Ecto neural progenitor cell (in vitro differentiated cells): ENCODE data around the gene LIPA.
"Not testable (repeated sequence)": the region's sequence is repeated elsewhere in the genome, so short reads cannot be mapped to it uniquely, and the experiment has no call there.

Experiments used
- DNase-seq: peaks from one replicate; pipeline ENCODE4 v3.0.0-alpha.2; 2018; ENCODE audit warnings: low spot score

Gene LIPA

DNA sequence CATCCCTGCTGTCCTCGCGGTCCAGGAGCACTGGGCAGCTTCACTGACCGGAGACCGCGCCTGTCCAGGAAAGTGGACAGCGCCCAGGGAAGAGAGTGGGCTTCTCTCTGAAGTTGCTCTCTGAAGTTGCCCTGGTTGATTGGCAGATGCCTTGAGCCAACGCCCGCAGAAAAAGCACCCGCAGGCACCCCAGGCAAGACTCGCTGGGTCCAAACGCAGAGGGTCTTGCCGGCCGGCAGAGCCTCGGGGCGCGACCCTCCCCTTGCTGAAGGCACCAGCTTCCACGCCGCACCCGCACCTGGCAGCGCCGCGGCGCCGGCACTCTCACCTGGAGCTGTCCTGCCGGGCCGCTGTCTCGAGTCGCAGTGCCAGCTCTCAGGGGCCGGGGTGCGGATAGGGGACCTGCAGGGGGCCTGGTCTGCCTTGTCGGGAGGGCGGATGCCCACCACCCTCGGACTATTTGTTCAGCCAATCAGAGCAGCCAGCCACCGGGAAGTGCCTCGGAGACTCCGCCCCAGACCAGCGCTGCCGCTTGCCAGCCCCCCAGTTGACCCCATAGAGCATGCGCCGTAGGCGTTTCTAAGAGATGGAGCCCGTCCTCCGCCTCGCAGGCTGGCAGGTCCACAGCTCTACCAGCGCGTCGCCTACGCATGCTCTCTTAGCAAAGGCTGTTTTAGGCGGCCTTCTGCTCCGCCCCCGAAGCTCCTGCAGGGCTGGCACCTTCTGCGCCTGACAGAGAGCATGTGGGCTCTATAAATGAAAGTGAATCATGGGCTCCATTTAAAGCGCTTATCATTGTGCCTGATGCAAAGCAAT, at the start of gene LIPA:
TSS of gene LIPA (minus strand) at position 367 of the 816 bp plus-strand sequence. CDS start 4,127 bp downstream, outside the sequence.
- DNase-seq = peak; percentile 94

GRCh38 chr10:89301232-89301631, 49.7 kb upstream of the LIPA start:
- DNase-seq = no peak

DNA sequence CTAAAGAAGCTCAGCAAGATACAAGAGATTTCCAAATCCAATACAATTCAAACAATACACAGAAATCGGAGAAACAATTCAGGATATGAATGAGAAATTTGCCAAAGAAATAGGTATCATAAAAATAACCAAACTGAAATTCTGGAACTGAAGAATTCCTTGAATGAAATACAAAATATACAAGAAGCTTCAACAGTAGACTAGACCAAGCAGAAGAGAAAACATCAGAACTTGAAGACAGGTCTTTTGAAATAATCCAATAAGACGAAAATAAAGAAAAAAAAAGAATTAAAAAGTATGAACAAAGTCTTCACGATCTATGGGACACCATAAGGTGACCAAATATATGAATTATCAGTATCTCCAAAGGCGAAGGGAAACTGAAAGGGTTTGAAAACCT, 47.5 kb upstream of the LIPA start:
- no peak for DNase-seq

GRCh38 chr10:89297791-89298190, 46.2 kb upstream of the LIPA start:
- DNase-seq = no peak

GRCh38 chr10:89297356-89297755, 45.8 kb upstream of the LIPA start:
- no peak for DNase-seq

DNA sequence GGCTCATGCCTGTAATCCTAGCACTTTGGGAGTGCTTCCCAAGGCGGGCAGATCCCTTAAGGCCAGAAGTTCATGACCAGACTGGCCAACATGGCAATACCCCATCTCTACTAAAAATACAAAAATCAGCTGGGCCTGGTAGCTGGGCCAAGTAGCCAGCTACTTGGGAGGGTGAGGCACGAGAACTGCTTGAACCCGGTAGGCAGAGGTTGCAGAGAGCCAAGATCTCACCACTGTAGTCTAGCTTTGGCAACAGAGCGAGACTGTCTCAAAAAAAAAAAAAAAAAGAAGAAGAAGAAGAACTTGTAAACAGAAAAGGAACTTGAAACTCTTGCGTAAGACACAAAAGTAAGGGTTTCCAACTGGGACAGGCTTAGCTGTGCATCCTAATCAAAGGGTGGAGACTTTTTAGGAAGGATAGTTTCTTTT, 44.7 kb upstream of the LIPA start:
- no peak for DNase-seq

GRCh38 chr10:89295597-89295996, 44.0 kb upstream of the LIPA start:
- no peak for DNase-seq

GRCh38 chr10:89294721-89295239, 43.2 kb upstream of the LIPA start:
- DNase-seq = no peak

DNA sequence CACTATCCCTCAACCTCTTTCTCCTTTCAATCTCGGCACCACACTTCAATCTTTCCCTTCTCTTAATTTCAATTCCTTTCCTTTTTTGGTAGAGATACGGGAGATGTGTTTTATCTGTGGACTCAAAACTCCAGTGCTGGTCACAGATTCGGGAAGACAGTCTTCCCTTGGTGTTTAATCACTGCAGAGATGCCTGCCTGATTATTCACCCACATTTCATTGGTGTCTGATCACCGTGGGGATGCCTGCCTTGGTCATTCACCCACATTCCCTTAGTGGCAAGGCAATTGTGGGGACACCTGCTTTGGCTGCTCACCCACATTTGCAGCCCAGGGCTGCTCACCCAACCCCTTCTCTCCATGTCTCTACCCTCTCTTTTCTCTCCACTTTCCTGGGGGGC, 33.7 kb upstream of the LIPA start:
- DNase-seq = not testable (repeated sequence)

DNA sequence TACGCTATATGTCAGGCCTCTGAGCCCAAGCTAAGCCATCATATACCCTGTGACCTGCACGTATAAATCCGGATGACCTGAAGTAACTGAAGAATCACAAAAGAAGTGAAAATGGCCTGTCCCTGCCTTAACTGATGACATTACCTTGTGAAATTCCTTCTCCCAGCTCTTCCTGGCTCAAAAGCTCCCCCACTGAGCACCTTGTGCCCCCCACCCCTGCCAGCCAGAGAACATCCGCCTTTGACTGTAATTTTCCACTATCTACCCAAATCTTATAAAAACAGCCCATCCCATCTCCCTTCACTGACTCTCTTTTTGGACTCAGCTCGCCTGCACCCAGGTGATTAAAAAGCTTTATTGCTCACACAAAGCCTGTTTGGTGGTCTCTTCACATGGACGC, 33.1 kb upstream of the LIPA start:
- not testable (repeated sequence) for DNase-seq

GRCh38 chr10:89283936-89284475, 32.4 kb upstream of the LIPA start:
- no peak for DNase-seq

DNA sequence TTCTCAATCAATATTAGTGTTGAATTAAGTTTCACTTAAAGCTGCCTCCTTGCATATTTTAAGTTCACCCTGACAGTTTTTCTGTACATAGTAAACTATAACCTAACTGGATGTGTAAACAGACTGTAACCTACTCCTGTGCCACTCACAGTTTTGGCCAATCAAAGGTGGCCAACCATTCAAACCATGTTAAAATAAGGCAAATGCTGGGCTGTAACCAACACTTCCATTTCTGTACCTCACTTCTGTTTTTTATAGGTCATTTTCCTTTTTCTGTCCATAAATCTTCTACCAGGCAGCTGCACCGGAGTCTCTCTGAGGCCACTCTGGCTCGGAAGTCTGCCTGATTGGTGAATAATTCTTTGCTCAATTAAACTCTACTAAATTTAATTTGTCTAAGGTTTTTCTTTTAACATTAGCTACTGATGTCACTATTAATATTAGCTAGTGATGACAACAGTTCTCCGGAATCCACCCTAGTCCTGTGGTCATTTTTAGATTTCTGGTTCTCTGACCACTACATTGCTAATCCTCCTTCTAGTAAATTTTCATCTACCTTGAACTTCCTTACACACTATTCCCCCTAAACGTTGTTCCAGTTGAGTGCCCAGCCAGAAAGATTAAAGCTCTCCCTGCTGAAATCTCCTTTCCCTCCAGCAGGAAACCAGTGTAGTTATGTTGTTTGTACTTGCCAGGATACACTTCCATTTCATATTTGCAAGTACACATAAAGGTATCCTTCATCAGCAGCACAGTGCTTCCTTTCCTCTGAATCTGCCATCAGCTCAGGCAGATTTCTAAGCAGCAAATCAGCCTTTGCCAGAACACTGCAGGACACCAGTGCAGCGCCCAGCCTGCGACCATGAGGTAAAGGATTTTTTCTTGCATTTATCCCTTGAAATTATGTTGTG, 31.7 kb upstream of the LIPA start:
- DNase-seq = no peak

DNA sequence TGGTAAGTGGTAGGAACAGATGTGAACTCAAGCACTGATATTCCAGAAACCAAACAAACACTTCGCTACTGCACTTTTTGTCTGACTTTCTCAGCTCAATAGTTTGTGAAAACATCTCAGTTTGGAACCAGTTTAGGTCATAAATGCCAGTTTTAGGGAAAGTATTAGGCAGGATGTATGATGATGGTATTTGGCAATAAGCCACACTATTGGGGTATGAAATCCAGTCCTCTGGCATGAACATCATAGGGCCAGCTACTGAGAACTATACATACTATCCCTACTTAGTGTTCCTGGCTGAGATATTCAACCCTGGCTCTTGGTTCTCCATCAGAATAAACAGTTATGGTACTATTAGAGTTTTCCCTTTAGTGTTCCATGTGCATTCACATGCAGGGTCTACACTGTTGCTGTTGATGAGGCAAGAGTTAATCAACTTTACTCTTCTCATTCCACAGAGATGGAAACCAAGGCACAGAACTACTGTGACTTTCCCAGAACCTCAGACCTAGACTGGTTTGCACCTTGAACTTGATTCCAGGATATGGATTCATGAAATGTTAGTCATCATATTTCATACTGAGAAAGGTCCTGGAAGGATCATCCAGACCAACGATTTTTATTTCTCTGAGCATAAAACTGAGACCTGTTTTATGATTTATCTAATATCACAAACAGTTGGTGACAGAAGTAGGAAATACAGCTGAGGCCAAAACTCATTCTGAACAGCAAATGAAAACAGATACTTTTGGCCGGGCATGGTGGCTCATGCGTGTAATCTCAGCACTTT, 30.2 kb upstream of the LIPA start:
- no peak for DNase-seq

DNA sequence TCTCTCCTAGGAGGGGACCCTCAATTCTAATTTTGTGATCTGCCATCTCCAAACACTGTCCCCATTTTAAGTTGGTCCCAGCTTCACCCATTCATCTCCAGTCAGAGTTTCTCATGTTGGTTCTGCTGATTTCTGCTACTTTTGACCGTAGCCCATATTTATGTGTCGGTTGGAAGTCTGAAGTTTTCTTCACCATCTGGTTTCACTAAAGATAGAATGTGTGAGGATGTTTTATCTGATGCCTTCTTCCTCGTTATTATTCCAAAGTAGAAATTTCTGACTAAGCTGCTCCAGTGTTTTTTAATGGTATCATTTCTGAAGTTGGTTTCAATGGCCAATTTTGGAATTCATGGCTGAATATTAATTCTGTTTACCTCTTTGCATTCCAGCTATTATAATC, 28.9 kb upstream of the LIPA start:
- DNase-seq = no peak

GRCh38 chr10:89279421-89279869, 27.9 kb upstream of the LIPA start:
- no peak for DNase-seq

DNA sequence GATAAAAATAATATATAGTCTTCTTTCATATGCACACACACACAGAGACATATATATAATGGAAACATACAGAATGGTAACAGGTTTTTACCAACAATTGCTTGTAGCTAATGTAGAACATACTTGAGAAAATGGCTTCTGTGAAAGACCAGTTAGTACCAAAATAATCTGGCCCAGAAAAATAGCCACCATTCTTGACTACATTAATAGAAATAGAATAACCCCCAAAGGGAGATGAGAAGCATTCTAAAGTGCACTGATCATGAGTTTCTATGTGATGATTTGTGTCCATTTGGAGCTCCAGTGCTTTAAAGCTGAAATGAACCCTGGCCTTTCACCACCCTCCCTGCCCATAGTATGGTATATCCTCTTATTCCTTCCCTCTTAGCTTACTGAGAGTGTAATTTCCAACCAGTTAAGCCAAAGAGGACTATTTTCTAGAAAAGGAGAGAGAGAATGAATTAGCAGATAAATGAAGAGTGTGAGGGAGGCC, 27.4 kb upstream of the LIPA start:
- DNase-seq = no peak

- DNase-seq = no peak
Observed at GRCh38 chr10:89278034-89278535, 26.5 kb upstream of the LIPA start.

DNA sequence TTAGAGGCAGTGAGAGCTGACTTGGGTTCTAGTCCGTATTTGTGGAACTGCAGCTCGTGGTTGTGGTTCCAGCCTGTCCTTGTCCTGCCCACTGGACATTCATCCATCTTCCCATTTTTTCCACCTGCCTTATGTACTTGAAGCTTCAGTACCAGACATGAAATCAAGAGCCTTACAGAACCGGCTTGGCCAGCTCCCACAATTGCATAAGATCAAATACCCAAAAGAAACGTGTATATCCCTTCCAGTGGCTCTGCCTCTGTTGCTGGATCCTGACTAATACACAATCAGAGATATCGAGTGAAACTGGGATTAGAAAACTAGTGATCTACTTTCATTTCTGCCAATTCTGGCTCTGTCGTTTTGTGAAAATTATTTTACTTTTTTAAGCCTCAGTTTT, 23.8 kb upstream of the LIPA start:
- no peak for DNase-seq

DNA sequence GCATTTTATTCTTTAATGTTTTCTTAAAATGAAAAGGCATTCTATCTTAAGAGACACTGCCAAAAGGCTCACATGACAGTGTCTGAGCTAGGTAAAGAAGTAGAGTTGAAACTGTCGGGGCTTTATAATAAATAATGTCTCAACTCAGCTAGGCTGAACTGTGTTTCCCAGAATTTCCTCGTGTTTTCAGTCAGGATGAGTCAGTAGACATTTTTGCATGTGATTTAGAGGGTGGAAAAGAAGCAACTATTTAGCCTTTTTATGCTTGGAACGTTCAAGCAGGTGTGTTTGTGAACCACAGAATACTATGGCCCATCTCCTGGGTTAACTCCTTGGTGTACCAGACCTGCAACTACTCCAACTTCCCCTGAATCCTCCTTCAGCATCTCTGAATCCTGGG, 23.4 kb upstream of the LIPA start:
- DNase-seq = no peak

DNA sequence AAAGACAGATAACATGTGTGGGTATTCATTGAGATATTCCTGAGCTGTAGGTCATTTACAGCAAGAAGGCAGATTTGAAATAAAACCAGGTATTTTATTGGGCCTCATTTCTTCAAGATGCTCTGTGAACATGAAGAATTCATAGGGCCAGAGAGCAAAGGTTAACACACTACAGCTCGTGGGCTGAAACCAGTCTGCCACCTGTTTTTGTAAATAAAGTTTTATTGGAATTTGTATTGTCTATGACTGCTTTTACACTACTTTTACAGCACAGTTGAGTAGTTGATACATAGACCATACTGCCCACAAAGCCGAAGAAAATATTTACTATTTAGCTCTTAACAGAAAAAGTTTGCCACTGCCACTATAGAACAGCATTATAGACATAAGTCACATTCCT, 22.1 kb upstream of the LIPA start:
- no peak for DNase-seq

DNA sequence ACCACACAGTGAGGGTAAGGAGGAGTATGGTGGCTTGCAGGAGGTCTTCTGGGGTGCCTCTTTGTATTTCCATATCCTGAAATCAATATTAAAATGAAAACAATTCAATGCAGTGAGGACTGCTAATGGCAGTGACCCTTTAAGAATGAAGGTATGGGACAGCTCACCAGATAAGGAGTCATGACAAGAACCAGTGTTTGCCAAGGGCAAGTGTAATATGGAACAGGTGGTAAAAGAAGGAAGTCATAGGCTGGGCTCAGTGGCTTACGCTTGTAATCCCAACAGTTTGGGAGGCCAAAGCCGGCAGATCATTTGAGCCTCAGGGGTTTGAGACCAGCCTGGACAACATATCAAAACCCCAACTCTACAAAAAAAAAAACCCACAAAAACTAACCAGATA, 20.0 kb upstream of the LIPA start:
- no peak for DNase-seq
